Amniotic stem cell (primary cell): ENCODE data around the gene MAP2K7.
"Not testable (repeated sequence)": the region's sequence is repeated elsewhere in the genome, so short reads cannot be mapped to it uniquely, and the experiment has no call there.

Experiments used
- DNase-seq: peaks from one replicate; lab custom pipeline; 2025; lab: John Stamatoyannopoulos, UW

Gene MAP2K7

DNA sequence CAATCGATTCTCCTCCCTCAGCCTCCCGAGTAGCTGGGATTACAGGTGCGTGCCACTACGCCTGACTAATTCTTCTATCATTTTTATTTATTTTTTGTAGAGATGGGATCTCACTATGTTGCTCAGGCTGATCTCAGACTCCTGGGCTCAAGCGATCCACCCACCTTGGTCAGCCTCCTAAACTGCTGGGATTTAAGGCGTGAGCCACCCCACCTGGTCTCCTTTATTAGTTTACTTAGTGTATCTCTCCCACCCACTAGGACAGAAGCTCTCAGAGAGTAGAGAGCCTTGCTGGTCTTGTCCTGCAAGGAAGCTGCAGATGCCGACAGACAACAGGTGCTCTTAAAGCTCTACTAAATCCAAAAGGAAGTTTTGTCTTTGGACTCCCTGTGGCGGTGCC is 17.9 kb upstream of the MAP2K7 start:
- DNase-seq = no peak

DNA sequence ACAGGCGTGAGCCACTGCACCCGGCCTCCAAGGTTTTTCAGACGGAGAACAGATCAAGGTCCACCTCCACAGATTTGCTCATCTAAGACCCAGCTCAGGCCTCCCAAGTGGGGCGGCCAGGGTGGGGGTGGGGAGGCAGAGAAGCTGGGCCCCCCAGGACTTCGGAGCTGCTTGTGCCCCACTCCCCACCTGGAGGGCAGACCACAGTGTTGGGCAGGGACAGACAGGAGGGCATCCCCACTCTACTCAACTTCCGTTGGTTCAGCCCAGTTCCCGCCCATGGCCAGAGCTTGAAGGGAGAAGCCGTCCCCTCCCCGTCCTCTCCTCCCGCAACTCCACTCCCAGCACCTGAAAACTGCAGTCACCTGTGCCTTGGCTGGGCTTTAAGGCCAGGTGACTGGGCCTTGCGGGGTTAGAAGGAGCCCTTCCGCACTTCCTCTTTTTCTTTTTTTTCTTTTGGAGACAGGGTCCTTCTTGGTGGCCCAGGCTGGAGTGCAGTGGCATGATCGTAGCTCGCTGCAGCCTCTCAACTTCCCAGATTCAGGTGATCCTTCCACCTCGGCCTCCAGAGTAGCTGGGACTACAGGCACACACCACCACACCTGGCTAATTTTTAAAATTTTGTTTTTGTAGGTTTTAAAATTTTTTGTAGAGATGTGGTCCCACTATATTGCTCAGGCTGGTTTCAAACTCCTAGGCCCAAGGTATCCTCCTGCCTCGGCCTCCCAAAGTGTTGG is 16.1 kb upstream of the MAP2K7 start:
- DNase-seq = no peak

DNA sequence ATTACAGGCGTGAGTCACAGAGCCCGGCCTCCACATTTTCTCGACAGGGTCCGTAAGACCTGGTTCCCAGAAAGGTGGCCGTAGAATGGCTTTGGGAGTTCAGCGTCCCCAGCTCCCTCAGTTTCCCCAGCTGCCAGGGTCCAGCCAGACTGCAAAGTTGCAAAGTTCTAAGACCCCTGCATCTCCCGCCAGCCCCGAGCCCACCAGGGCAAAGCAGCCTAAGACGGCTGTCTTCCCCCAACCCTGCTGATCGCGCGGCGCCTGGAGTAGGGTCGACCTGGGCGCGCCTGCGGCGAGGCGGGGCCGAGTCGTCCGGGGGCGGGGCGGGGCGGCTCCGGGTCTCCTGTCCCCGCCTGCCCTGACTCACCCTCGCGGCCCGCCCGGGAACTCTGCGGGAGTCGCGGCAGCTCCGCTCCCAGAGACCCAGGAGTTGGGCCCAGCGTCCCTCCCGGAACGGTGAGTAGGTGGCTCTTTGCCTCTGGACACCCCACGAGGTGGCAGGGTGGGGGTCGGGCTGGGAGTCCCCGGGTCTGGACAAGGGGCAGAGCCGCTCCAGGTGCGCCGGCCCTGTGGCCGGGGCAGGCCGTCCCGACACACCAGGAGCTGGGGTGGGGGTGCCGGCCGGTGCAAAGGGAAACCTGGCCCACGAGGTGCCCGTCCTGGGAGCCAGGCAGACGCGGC is 15.4 kb upstream of the MAP2K7 start, which contains the start of gene LRRC8E:
TSS of gene LRRC8E (plus strand) at position 366 of the 681 bp plus-strand sequence. CDS start 7,094 bp downstream, outside the sequence.
- DNase-seq = peak; percentile 53

DNA sequence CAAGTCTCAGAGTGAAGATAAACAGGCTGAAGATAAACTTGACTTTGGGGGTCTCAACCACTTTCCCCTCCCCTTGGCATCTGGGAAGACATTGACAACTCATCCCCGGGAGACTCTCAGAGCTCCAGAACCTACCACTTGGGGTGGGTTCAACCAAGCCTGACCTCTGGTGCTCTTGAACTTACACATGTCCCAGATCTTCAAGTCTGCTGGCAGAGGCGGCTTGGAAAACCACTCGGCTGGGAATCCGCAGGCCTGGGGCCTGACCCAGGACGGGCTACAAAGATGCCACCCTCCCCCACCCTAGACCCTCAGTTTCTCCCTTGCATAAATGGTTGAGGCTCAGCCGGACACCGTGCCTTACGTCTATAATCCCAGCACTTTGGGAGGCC is 14.9 kb upstream of the MAP2K7 start:
- no peak for DNase-seq

DNA sequence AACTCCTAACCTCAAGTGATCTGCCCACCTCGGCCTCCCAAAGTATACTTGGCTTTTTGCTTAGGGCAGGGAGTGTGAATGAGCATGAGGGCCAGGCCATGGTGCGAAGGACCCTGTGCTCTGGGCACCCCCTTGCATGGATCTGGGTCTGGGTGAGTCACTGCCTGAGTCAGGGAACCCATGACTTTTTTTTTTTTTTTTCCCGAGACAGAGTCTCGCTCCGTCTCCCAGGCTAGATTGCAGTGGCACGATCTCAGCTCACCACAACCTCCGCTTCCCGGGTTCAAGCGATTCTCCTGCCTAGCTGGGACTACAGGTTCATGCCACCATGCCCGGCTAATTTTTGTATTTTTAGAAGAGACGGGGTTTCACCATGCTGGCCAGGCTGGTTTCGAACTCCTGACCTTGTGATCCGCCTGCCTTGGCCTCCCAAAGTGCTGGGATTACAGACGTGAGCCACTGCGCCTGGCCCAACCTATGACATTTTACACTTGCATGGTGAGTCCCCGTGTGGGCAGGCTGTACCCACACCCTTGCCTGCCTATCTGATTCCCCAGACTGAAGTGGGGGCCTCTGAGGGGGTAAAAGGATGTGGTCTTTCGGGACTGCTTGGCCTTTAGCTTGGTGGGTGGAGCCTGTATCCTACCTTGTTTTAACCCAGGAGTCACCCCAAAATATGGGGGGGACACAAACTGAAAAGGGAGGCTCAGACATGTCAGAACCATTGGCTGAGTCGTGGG is 10.1 kb upstream of the MAP2K7 start:
- DNase-seq = not testable (repeated sequence)

DNA sequence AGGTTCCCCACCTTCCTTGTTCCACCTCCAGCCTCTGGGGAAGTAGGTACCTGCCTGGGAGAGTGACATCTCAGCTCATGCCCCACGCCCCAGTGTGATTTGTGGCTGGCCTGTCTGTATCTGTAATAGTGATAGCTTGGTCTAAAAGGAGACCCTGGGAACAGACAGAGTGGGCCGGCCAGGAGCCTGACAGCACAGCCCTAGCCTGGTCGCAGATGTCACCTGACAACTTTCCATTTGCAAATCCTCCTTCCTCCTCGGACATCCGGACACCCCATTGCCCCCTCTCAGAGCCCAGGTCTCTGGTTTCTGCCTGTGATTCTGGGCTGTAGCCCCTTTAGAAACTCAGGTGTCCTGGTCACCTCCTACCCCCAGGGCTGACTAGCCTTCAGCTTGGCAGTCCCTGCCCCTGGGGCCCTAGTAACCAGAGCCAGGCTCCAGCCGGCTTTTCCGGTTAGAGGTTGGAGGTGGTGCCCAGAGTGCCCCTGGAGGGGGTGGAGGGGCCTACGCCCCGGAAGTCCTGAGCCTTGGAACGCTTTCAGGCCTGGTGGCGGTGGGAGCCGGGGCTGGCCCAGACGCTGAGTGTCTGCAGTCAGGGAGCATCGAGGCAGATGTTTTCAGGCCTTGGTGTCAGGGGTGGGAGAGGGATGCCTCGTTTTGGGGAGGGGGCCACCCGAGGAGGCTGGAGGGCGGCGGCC is 8.9 kb upstream of the MAP2K7 start:
- no peak for DNase-seq

DNA sequence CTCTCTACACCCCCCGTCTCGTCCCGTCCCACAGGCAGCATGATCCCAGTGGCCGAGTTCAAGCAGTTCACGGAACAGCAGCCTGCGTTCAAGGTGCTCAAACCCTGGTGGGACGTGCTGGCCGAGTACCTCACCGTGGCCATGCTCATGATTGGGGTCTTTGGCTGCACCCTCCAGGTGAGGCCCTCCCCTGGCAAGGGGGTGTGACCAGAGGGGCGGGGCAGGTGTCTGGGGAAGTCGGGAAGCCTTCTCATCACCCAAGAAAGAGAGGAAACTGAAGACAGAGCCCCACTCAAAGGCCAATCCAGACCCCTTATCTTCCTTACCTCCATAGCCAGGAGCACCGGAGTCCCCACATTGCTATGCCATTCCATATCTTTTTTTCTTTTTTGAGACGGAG is 8.1 kb upstream of the MAP2K7 start:
- no peak for DNase-seq

DNA sequence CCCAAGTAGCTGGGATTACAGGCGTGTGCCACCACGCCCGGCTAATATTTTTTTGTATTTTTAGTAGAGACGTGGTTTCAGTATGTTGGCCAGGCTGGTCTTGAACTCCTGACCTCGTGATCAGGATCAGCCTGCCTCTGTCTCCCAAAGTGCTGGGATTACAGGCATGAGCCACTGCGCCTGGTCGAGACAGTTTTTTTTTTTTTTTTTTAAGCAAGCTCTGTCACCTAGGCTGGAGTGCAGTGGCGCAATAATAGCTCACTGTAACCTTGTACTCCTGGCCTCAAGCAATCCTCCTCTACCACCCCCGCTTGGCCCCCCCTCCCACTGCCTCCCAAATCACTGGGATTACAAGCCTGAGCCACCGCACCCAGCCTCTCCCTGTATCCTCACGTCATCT is 6.4 kb upstream of the MAP2K7 start:
- no peak for DNase-seq

DNA sequence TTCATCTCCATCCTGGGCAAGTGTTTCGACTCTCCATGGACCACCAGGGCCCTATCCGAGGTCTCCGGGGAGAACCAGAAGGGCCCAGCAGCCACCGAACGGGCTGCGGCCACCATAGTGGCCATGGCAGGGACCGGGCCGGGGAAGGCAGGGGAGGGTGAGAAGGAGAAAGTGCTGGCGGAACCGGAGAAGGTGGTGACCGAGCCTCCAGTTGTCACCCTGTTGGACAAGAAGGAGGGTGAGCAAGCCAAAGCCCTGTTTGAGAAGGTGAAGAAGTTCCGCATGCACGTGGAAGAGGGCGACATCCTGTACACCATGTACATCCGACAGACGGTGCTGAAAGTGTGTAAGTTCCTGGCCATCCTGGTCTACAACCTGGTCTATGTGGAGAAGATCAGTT is 4.7 kb upstream of the MAP2K7 start:
- DNase-seq = no peak

DNA sequence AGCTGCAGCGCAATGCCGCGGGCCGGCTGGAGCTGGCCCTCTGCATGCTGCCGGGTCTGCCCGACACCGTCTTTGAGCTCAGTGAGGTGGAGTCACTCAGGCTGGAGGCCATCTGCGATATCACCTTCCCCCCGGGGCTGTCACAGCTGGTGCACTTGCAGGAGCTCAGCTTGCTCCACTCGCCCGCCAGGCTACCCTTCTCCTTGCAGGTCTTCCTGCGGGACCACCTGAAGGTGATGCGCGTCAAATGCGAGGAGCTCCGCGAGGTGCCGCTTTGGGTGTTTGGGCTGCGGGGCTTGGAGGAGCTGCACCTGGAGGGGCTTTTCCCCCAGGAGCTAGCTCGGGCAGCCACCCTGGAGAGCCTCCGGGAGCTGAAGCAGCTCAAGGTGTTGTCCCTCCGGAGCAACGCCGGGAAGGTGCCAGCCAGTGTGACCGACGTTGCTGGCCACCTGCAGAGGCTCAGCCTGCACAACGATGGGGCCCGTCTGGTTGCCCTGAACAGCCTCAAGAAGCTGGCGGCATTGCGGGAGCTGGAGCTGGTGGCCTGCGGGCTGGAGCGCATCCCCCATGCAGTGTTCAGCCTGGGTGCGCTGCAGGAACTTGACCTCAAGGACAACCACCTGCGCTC is 3.8 kb upstream of the MAP2K7 start:
- DNase-seq = no peak

DNA sequence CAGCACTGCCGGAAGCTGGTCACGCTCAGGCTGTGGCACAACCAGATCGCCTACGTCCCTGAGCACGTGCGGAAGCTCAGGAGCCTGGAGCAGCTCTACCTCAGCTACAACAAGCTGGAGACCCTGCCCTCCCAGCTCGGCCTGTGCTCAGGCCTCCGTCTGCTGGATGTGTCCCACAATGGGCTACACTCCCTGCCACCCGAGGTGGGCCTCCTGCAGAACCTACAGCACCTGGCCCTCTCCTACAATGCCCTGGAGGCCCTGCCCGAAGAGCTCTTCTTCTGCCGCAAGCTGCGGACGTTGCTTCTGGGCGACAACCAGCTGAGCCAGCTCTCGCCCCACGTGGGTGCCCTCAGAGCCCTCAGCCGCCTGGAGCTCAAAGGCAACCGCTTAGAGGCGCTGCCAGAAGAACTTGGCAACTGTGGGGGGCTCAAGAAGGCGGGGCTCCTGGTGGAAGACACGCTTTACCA is 3.2 kb upstream of the MAP2K7 start:
- DNase-seq = no peak

DNA sequence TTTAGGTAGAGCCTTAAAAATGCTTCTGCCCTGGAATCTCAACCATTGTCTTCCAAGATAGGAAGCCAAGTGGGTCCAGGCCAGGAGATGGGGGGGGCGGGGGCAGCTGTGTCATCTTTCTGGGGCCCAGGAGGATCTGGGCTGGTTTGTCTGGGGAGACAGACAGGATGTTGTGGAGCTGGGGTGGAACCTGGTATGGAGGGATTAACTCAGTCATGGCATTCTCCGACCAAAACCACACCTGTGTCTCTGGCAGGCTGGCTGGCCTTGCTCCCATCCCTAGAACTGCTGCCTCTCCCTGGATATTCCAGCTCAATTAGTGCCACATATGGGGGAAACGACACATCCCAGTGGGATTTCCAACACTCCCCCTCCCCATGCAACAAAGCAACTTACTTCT is 2.7 kb upstream of the MAP2K7 start:
- DNase-seq = no peak

DNA sequence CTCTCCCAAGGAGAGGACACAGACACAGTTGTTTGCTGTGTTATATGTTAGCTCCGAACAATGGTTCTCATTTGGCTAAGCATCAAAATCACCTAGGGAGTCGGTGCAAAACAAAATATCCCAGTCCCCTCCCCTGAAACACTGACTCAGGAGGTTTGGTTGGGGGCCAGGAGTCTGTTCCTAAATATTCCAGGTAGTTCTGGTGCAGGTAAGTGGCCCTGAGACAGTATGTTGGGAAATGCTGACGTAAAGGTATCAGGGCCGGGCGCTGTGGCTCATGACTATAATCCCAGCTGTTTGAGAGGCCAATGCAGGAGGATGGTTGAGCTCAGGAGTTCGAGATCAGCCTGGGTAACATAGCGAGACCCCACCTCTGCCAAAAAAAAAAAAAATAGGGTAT is 2.3 kb upstream of the MAP2K7 start:
- DNase-seq = no peak

DNA sequence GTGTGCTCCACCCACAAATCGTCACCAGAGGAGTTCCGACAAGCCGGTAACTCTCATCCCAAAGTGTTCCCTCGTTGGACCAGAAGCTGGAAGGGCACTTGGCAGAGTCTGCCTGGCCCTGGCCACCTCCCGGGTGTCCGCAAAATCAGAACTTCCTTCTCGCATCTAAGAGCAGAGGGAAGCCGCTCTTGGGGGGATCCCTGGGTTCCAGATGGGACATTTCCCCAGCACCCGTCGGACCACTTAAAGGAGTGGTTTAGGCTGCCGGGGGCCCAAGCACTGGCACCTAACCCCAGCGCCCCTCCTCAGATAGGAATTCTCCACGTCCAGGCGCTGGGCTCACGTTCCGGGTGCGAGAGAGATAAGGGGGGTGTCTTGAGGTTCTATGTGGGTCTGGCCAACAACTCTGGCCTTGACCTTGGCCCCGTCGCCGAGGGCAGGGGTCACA is 857 bp upstream of the MAP2K7 start:
- no peak for DNase-seq

DNA sequence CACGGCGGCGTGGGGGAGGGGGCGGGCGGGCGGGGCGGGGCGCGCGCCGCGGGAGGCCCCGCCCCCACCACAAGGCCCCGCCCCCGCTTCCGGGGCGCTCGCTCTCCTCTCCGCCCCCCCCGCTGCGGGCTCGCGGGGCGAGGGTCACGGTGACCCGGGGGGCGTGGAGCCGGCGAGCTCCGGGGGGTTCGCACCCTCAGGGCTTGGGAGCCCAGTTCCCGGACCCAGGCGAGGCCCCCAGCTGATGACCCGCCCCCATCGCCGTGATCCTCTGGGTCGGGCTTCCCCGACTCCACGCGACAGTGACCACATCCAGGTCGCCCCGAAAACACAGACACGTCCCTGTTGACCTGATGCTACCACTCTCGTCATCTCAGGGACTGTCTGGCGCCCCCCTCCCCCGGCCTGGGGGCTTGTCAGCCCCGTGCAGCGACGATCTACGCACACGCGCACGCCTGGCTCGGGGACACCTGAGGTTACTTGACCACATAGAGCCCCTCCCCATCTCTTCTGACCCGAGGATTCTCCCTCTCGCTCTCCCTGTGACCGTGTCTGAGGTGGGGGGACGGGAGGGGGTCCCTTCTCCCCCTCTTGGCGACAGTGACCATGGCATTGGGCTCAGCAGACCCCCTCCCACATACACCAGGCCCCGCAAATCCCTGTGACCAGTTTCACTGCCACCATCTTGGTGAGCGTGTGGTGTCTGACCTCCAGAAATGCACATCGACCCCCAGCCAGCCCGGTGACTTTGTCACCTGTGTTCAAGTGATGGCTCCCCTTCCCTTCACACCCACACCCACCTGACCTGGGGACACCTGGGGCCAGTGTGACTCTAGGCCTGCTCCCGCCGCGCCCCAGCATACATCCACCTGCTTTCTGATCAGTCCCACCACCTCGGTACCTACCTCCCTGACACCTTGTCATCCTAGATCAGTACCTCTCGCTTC is 670 bp downstream of the MAP2K7 start:
- DNase-seq = no peak

DNA sequence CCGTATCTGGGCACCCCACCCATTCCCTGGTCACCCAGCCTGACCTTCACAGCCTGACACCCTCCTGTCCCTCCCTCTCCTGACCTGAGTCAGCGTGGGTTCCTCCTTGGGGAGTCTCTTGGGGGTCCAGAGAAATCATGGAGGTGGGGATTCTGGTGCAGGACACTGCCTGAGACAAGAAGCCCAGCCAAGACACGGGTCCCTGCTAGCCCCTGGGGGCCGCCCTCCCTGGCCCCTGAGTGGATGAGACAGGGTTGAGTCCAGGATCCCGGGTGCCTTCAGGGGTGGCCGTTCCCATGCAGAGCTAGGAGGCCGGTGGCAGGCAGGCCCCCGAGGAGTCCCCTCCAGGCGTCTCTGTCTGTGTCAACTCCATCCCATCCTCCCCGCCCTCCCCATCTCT is 1.6 kb downstream of the MAP2K7 start:
- no peak for DNase-seq

DNA sequence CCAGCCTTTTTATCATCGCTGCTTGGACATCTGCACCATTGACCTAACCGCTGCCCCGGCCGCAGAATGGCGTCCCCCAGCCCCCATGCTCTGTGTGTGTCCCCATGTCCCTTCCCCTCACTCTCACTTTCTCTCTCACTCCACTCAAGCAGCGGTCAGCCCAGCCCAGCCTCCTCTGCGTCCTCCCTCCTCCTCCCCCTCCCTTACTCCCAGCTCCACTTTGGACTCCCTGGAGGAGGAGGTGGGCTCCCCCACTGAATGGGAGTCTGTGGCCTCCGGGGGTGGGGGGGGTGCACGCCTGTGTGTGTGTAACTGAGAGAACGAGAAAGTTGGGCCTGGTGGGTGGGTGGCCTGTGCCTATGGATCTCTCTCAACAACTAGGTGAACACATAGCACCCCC is 2.2 kb downstream of the MAP2K7 start:
- DNase-seq = no peak

DNA sequence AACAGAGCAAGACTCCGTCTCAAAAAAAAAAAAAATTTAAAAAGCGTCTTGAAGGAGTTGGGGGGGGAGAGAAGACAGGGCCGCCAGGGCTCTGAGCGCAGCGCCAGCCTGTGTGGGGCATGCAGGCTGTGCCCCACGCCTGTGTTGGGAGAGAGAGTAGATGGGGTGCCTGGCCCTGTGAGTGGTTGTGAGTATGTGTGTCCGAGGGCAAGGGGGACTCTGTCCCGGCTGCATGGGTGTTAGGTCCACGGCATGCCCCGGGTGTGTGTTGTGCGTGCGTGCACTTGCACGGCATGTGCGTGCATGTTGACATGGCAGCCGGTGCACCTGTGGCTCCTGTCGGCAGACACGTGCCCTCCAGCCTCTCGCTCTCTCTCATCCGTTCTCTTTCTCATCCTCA is 3.4 kb downstream of the MAP2K7 start:
- no peak for DNase-seq

DNA sequence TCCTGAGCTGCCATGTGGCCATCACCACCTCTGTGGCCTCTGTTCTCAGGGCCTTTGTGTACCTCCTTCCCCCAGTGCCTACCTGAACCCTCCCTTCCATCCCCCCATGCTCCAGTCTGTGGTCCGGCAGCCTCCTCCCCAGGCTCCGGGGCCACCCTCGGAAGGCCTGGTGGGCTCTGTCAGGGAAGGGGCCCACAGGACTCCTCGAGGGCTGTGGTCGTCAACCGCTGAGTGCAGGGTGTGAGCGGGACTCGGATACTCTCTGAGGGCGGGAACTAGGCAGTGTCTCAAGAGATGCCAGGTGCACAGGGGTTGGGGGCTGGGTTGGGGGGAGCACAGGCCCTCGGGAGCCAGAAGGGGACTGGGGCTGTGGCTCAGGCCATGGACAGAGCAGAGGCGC is 3.9 kb downstream of the MAP2K7 start:
- no peak for DNase-seq

DNA sequence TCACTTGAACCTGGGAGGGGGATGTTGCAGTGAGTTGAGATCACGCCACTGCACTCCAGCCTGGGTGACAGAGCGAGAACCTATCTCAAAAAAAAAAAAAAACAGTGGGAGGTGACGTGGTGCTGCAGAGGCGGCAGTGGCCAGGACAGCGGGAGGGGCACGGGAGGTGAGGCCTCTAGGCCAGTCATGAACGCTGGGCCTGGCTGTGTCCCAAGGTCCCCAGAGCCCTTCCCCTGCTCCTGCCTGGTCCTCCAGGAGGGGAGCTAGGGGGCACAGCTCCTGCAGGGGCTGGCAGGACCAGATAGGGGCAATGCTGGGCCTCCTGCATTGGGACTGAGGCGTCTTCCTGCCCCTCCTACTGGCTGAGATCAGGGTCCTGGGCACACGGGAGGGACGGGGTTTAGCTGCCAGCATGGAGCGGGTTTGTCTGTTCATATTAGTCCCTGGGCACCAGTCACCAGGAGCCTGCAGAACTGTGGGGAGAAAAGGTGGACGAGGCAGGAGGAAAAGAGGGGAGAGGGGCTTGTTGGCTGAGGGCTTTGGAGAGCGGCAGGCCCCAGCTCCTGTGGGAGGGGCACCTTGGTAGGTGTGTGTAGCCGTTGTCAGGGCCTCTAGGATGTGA is 4.5 kb downstream of the MAP2K7 start:
- no peak for DNase-seq
